ENCODE measurements around the gene FKBP15. TPM values are rescaled to one million over a fixed set of nuclear protein-coding genes. Genes with fewer than 3 reads are reported as not detected.

Gene FKBP15
- total and polyA plus RNA-seq, 2 of the 8 experiments (the other 6 are each of a cell fraction or from before 2014, with no cell fraction given), result 9.9 to 13.8 TPM

- no peak within 1 kb of the TSS for H3K14ac ChIP-seq (ENCODE audit: insufficient read length)
- H3K4me3 ChIP-seq (ENCODE audit: extremely low read depth in 1 of 4, insufficient read depth in 2 of 4, low read depth in 3 of 4, low read length in 4 of 4), result peak within 1 kb of the TSS; percentile 66 to 82 (median 72)
- H3K23ac ChIP-seq (ENCODE audit: insufficient read length), result no peak within 1 kb of the TSS
- CTCF ChIA-PET (ENCODE audit: partially characterized antibody), result interaction anchor here (0.7 to 4.7 kb wide), 8 partner anchors 8 to 230 kb away, joined by 3 to 17 read pairs (median 4); partner anchors contain the start of genes FKBP15 and SLC31A1
- H3K4me1 ChIP-seq (replicated peaks in 1 of 4; ENCODE audit: control insufficient read depth in 3 of 4, insufficient read depth in 4 of 4, low read length in 3 of 4), result no peaks in the 10 kb centered on the region; a peak in 1 of 7 replicates
- H3K23me2 ChIP-seq (ENCODE audit: low read depth, low read length), result peaks cover 5% of the 10 kb centered on the region
- H4K20me1 ChIP-seq (replicated peaks in 1 of 2; ENCODE audit: control insufficient read depth in 1 of 2, insufficient read depth in 2 of 2, low read length in 2 of 2), result no peaks in the 10 kb centered on the region
- no peak within 1 kb of the TSS for H2BK20ac ChIP-seq (ENCODE audit: low read length)
- no peak within 1 kb of the TSS for H3K18ac ChIP-seq (ENCODE audit: extremely low read depth, low read length)
- peak within 1 kb of the TSS; percentile 46 for H4K8ac ChIP-seq (ENCODE audit: extremely low read depth, insufficient read depth, low read length)
- H2AFZ ChIP-seq (ENCODE audit: low read length), result peak within 1 kb of the TSS; percentile 43; the same call in 1 of the 2 replicates
- H4K5ac ChIP-seq (ENCODE audit: insufficient read length, low read depth, low read length), result no peak within 1 kb of the TSS
- FAIRE-seq (no peak), DNase-seq (ENCODE audit: low read depth in 1 of 2, low spot score in 2 of 2) (peak; percentile 51 to 91)
- H3K79me1 ChIP-seq (ENCODE audit: low read depth, low read length), result no peaks in the 10 kb centered on the region
- H3K9me3 ChIP-seq (ENCODE audit: insufficient read depth in 2 of 2, low read depth in 1 of 2, low read length in 1 of 2), result no peaks in the 10 kb centered on the region
- H3K4me2 ChIP-seq (ENCODE audit: insufficient read depth in 1 of 2, low read depth in 2 of 2, low read length in 2 of 2), result peak within 1 kb of the TSS; percentile 22 to 72
- peak within 1 kb of the TSS; percentile 8 for H3K56ac ChIP-seq (replicated peaks; ENCODE audit: insufficient read length, low read depth, low read length)
- POLR2A ChIA-PET (ENCODE audit: partially characterized antibody), result interaction anchor here (1.0 to 2.1 kb wide), 5 partner anchors 9 to 217 kb away, joined by 3 to 8 read pairs (median 4); no protein-coding TSS in a partner anchor
- no peak within 1 kb of the TSS for H3K4ac ChIP-seq (replicated peaks; ENCODE audit: insufficient read length, low read depth, low read length)
- H4K91ac ChIP-seq (replicated peaks; ENCODE audit: insufficient read length, low read length), result no peak within 1 kb of the TSS
- no peak within 1 kb of the TSS for H2BK5ac ChIP-seq (ENCODE audit: low read depth, low read length)
- WGBS, 2 experiments (ENCODE audit: extremely low coverage in 1 of 2, insufficient coverage in 1 of 2, insufficient read length in 1 of 2, insufficient replicate concordance in 2 of 2, low coverage in 1 of 2, low lambda C conversion rate in 2 of 2, missing lambda C conversion rate in 1 of 2), result 5% methylated on average over 45 of the region's 87 CpGs; no CpG with 5 or more reads in 1 of the 2 experiments
- peaks cover 0 to 10% (median 7%) of the 10 kb centered on the region in 4 experiments; a peak in 5 of 7 replicates for H3K27me3 ChIP-seq (replicated peaks in 1 of 4; ENCODE audit: control insufficient read depth in 3 of 4, extremely low read depth in 1 of 4, insufficient read depth in 3 of 4, low read length in 3 of 4)
- no peak within 1 kb of the TSS for H2AK5ac ChIP-seq (ENCODE audit: low read depth, low read length)
- H3K27ac ChIP-seq (ENCODE audit: low read depth, low read length), result no peak within 1 kb of the TSS
- no peaks in the 10 kb centered on the region for H3K79me2 ChIP-seq (ENCODE audit: control insufficient read depth in 1 of 2, insufficient read depth in 2 of 2, low read length in 2 of 2)
- no peak within 1 kb of the TSS for H3K9ac ChIP-seq (replicated peaks in 1 of 4; ENCODE audit: extremely low read depth in 1 of 4, low read depth in 3 of 4, low read length in 3 of 4)
- H2BK120ac ChIP-seq (replicated peaks; ENCODE audit: low read depth, low read length), result no peak within 1 kb of the TSS
- H2BK12ac ChIP-seq (ENCODE audit: low read depth, low read length), result no peak within 1 kb of the TSS
- no peak within 1 kb of the TSS for H2BK15ac ChIP-seq (ENCODE audit: low read length)
- H3K36me3 ChIP-seq (ENCODE audit: control insufficient read depth in 2 of 4, insufficient read depth in 4 of 4, low read length in 3 of 4), result no peaks in the 10 kb centered on the region
- TF ChIP-seq CTCF (IDR thresholded peaks at IDR 0.05; ENCODE audit: control extremely low read depth in 1 of 3, insufficient read depth in 1 of 3, low read depth in 1 of 3, low read length in 3 of 3) (peak; percentile 25 to 35 (median 29); a peak in 3 of 4 replicates), JUN (IDR thresholded peaks at IDR 0.05; ENCODE audit: low read depth, low read length) (no peak), YY1 (IDR thresholded peaks at IDR 0.05; ENCODE audit: low read depth, low read length) (0 out of 2 replicates have a peak, but pooled peaks have one; percentile 50), SIX5 (IDR thresholded peaks at IDR 0.05; ENCODE audit: low read depth, low read length) (peak; percentile 49), TCF12 (IDR thresholded peaks at IDR 0.05; ENCODE audit: low read depth, low read length) (no peak), HDAC2 (IDR thresholded peaks at IDR 0.05; ENCODE audit: borderline replicate concordance in 1 of 2, low read depth in 2 of 2, low read length in 2 of 2) (0 out of 4 replicates have a peak, but pooled peaks of 1 of the 2 experiments have one; percentile 7), TAF1 (IDR thresholded peaks at IDR 0.05; ENCODE audit: low read depth, low read length) (peak; percentile 72), GABPA (IDR thresholded peaks at IDR 0.05; ENCODE audit: borderline replicate concordance, insufficient read depth, low read length) (no peak)
These were observed 70.1 kb downstream of the FKBP15 start, which contains the start of gene SLC31A2 for GRCh38 chr9:113150670-113151611. TSS of gene SLC31A2 (plus strand) at chr9:113151007. CDS start at chr9:113151075, 68 bp downstream.

All from H1 (cell line).